GM18511 (cell line): ENCODE data around the gene C11orf42.
"Not testable (repeated sequence)": the region's sequence is repeated elsewhere in the genome, so short reads cannot be mapped to it uniquely, and the experiment has no call there.

Experiments
- ATAC-seq: cut with Tn5 transposase; IDR thresholded peaks from one replicate; pipeline ENCODE4 v1.9.1; 2021; ENCODE audit warnings: mild to moderate bottlenecking, moderate library complexity; ENCODE audit not compliant: unreplicated experiment

C11orf42 gene

GRCh38 chr11:6219359-6219758 is 14.0 kb downstream of the C11orf42 start:
- no peak for ATAC-seq

GRCh38 chr11:6223854-6224253 is 18.5 kb downstream of the C11orf42 start:
- ATAC-seq = no peak

GRCh38 chr11:6224421-6224820 is 19.1 kb downstream of the C11orf42 start:
- ATAC-seq = no peak

GRCh38 chr11:6225024-6225423 is 19.7 kb downstream of the C11orf42 start:
- no peak for ATAC-seq

GRCh38 chr11:6225896-6226295 is 20.5 kb downstream of the C11orf42 start:
- no peak for ATAC-seq

- no peak for ATAC-seq
These were observed 23.2 kb downstream of the C11orf42 start for GRCh38 chr11:6228520-6228919.

- no peak for ATAC-seq
These were observed 24.6 kb downstream of the C11orf42 start for GRCh38 chr11:6229911-6230310.

- ATAC-seq = no peak
These were observed 27.5 kb downstream of the C11orf42 start for GRCh38 chr11:6232899-6233298.

- peak; percentile 0 for ATAC-seq
These were observed 28.6 kb downstream of the C11orf42 start for GRCh38 chr11:6233984-6234386.

GRCh38 chr11:6234387-6235107 is 29.2 kb downstream of the C11orf42 start, which contains the start of gene FHIP1B:
Gene FHIP1B, minus strand, starts transcription at chr11:6234636. Its CDS starts 10,120 bp downstream, at chr11:6224516.
- peak; percentile 93 for ATAC-seq

GRCh38 chr11:6237266-6237665 is 31.9 kb downstream of the C11orf42 start:
- ATAC-seq = no peak

- ATAC-seq = no peak
These were observed 32.5 kb downstream of the C11orf42 start for GRCh38 chr11:6237761-6238302.

GRCh38 chr11:6238902-6239301 is 33.5 kb downstream of the C11orf42 start, which contains the start of gene CNGA4:
Gene CNGA4, plus strand, starts transcription at chr11:6239089. Its CDS starts 118 bp downstream, at chr11:6239207.
- no peak for ATAC-seq

- no peak for ATAC-seq
These were observed 34.8 kb downstream of the C11orf42 start for GRCh38 chr11:6240139-6240538.

GRCh38 chr11:6240781-6241180 is 35.4 kb downstream of the C11orf42 start:
- no peak for ATAC-seq

GRCh38 chr11:6241316-6241715 is 36.0 kb downstream of the C11orf42 start:
- no peak for ATAC-seq

GRCh38 chr11:6245536-6245935 is 40.2 kb downstream of the C11orf42 start:
- no peak for ATAC-seq

GRCh38 chr11:6248248-6248647 is 42.9 kb downstream of the C11orf42 start:
- no peak for ATAC-seq

GRCh38 chr11:6248897-6249296 is 43.5 kb downstream of the C11orf42 start:
- ATAC-seq = not testable (repeated sequence)

- ATAC-seq = no peak
These were observed 44.6 kb downstream of the C11orf42 start for GRCh38 chr11:6249770-6250555.

GRCh38 chr11:6251120-6251733 is 45.9 kb downstream of the C11orf42 start:
- peak; percentile 81 for ATAC-seq
